Measurements from ENCODE around the gene MOSPD2.

MOSPD2 gene

GRCh38 chrX:14919407-14919806 is 46.2 kb downstream of the MOSPD2 start:
- Histone ChIP-seq H3K27ac (ENCODE audit: low read length) (no peak overlapping the region), H3K9ac (ENCODE audit: low read length) (no peak overlapping the region)
- TF ChIP-seq CTCF (IDR thresholded peaks at IDR 0.05; ENCODE audit: low read length), result no peak
- TF ChIP-seq EZH2phosphoT487 (IDR thresholded peaks at IDR 0.05; ENCODE audit: low read length), result no peak
- TF ChIP-seq EZH2 (optimal IDR thresholded peaks at IDR 0.05; ENCODE audit: low read depth, low read length), result no peak

GRCh38 chrX:14920196-14920595 is 47.0 kb downstream of the MOSPD2 start:
- Histone ChIP-seq H3K4me1 (ENCODE audit: low read length) (no peaks in the 10 kb centered on the region), H3F3A (ENCODE audit: insufficient read depth, low read length) (no peaks in the 10 kb centered on the region), H3K36me3 (replicated peaks; ENCODE audit: insufficient read depth, low read length) (no peaks in the 10 kb centered on the region), H3K4me3 (ENCODE audit: low read length) (no peak overlapping the region), H3K27me3 (replicated peaks; ENCODE audit: insufficient read depth, low read length) (no peaks in the 10 kb centered on the region), H3K9me2 (replicated peaks; ENCODE audit: insufficient read depth, low read length) (no peaks in the 10 kb centered on the region), H3K9me3 (replicated peaks; ENCODE audit: insufficient read depth, low read length) (no peaks in the 10 kb centered on the region), H4K20me1 (ENCODE audit: insufficient read depth, low read length) (no peaks in the 10 kb centered on the region), H3K79me2 (ENCODE audit: low read length) (no peaks in the 10 kb centered on the region), H3K27ac (ENCODE audit: low read length) (no peak overlapping the region), H3K4me2 (ENCODE audit: low read depth, low read length) (no peak overlapping the region), H2AFZ (ENCODE audit: low read length) (no peak overlapping the region), H3K9ac (ENCODE audit: low read length) (no peak overlapping the region)
- DNase-seq, result no peak
- TF ChIP-seq EZH2phosphoT487 (IDR thresholded peaks at IDR 0.05; ENCODE audit: low read length) (no peak), CTCF (IDR thresholded peaks at IDR 0.05; ENCODE audit: low read length) (no peak), EZH2 (optimal IDR thresholded peaks at IDR 0.05; ENCODE audit: low read depth, low read length) (no peak)

More at GRCh38 chrX:14919407-14919806, 46.2 kb downstream of the MOSPD2 start:
- Histone ChIP-seq H3K27me3 (replicated peaks; ENCODE audit: insufficient read depth, low read length) (no peaks in the 10 kb centered on the region), H3F3A (ENCODE audit: insufficient read depth, low read length) (no peaks in the 10 kb centered on the region), H3K79me2 (ENCODE audit: low read length) (no peaks in the 10 kb centered on the region), H3K4me2 (ENCODE audit: low read depth, low read length) (no peak overlapping the region), H3K36me3 (replicated peaks; ENCODE audit: insufficient read depth, low read length) (no peaks in the 10 kb centered on the region), H3K4me1 (ENCODE audit: low read length) (no peaks in the 10 kb centered on the region), H3K9me3 (replicated peaks; ENCODE audit: insufficient read depth, low read length) (no peaks in the 10 kb centered on the region), H2AFZ (ENCODE audit: low read length) (no peak overlapping the region), H3K4me3 (ENCODE audit: low read length) (no peak overlapping the region), H3K9me2 (replicated peaks; ENCODE audit: insufficient read depth, low read length) (no peaks in the 10 kb centered on the region), H4K20me1 (ENCODE audit: insufficient read depth, low read length) (no peaks in the 10 kb centered on the region)
- no peak for DNase-seq

DNA sequence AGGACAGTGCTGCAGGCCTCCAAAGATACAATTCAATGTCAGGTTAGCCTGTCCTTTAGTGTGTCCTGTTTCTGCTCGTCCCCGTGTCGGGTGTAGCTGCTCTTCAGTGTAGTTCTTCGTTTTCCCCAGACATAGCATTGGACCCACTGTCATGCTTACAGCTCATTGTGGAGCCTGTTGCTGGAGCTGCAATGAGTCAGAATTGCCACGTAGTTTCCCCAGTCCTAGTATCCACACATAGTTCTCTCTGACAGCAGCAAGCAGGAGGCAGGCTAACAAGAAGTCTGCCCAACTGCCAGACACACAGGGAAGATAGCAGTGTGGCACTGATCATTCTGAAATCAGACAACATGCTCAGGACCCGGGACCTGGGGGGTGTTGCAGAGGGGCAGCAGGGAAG is 49.2 kb downstream of the MOSPD2 start:
- Histone ChIP-seq H3K27me3 (replicated peaks; ENCODE audit: insufficient read depth, low read length) (no peaks in the 10 kb centered on the region), H3K79me2 (ENCODE audit: low read length) (no peaks in the 10 kb centered on the region), H3F3A (ENCODE audit: insufficient read depth, low read length) (no peaks in the 10 kb centered on the region), H3K27ac (ENCODE audit: low read length) (no peak overlapping the region), H3K9me2 (replicated peaks; ENCODE audit: insufficient read depth, low read length) (no peaks in the 10 kb centered on the region), H4K20me1 (ENCODE audit: insufficient read depth, low read length) (no peaks in the 10 kb centered on the region), H3K9me3 (replicated peaks; ENCODE audit: insufficient read depth, low read length) (no peaks in the 10 kb centered on the region), H3K36me3 (replicated peaks; ENCODE audit: insufficient read depth, low read length) (no peaks in the 10 kb centered on the region), H3K4me1 (ENCODE audit: low read length) (no peaks in the 10 kb centered on the region), H3K9ac (ENCODE audit: low read length) (no peak overlapping the region), H2AFZ (ENCODE audit: low read length) (no peak overlapping the region), H3K4me3 (ENCODE audit: low read length) (no peak overlapping the region), H3K4me2 (ENCODE audit: low read depth, low read length) (no peak overlapping the region)
- TF ChIP-seq CTCF (IDR thresholded peaks at IDR 0.05; ENCODE audit: low read length), result no peak
- TF ChIP-seq EZH2 (optimal IDR thresholded peaks at IDR 0.05; ENCODE audit: low read depth, low read length), result no peak
- DNase-seq, result no peak

Measured in MM.1S (cell line).